ENCODE results near the gene ABCA2. TPM values are rescaled to one million over a fixed set of nuclear protein-coding genes. Genes with fewer than 3 reads are reported as not detected.

ABCA2 gene
- total RNA-seq, 6 experiments from 2014 or later, result 23.7 to 49.2 (median 34.2) TPM

- peak overlapping the region in 1 of 3 donors; percentile 27 for H3K4me3 ChIP-seq
These were observed 42.9 kb upstream of the ABCA2 start for GRCh38 chr9:137070906-137071275.

GRCh38 chr9:137070201-137070905 is 42.3 kb upstream of the ABCA2 start, which contains the start of gene SAPCD2:
Gene SAPCD2, minus strand, starts transcription at chr9:137070557. Its CDS starts 97 bp downstream, at chr9:137070460.
- no peaks in the 10 kb centered on the region for H3K36me3 ChIP-seq
- ATAC-seq (peak; percentile 84 to 91 (median 86)), DNase-seq (peak; percentile 82 to 87 (median 87))
- H3K27ac ChIP-seq, result peak within 1 kb of the TSS in 1 of 3 donors; percentile 10
- intact Hi-C loops (cut with DNase I), result no loop called here
- TF ChIP-seq POLR2A (IDR thresholded peaks at IDR 0.05) (no peak), CTCF (IDR thresholded peaks at IDR 0.05) (no peak)
- no peaks in the 10 kb centered on the region for H3K9me3 ChIP-seq
- peaks cover 0 to 3% (median 0%) of the 10 kb centered on the region in 4 donors for H3K4me1 ChIP-seq
- peak within 1 kb of the TSS in 1 of 3 donors; percentile 27 for H3K4me3 ChIP-seq
- WGBS (ENCODE audit: insufficient coverage, low coverage, low lambda C conversion rate, missing lambda C conversion rate), result 0% methylated on average over 18 of the region's 74 CpGs
- H3K27me3 ChIP-seq, result peaks cover 0 to 14% of the 10 kb centered on the region in 2 donors

More at GRCh38 chr9:137070906-137071275, 42.9 kb upstream of the ABCA2 start:
- Histone ChIP-seq H3K4me1 (peaks cover 0 to 3% (median 0%) of the 10 kb centered on the region in 4 donors), H3K9me3 (no peaks in the 10 kb centered on the region), H3K36me3 (no peaks in the 10 kb centered on the region), H3K27me3 (peaks cover 0 to 14% of the 10 kb centered on the region in 2 donors), H3K27ac (peak overlapping the region in 1 of 3 donors; percentile 10)
- intact Hi-C loops (cut with DNase I), result no loop called here
- WGBS (ENCODE audit: insufficient coverage, low coverage, low lambda C conversion rate, missing lambda C conversion rate), result 7% methylated on average over 2 of the region's 6 CpGs
- ATAC-seq, result peak; percentile 1 to 7 (median 2)
- DNase-seq, result peak in 1 of 3 donors; percentile 53
- TF ChIP-seq POLR2A (IDR thresholded peaks at IDR 0.05), result no peak
- no peak for TF ChIP-seq CTCF (IDR thresholded peaks at IDR 0.05)

- ATAC-seq, result no peak
- Histone ChIP-seq H3K36me3 (no peaks in the 10 kb centered on the region), H3K27ac (no peak overlapping the region), H3K4me1 (peaks cover 0 to 3% (median 0%) of the 10 kb centered on the region in 4 donors), H3K9me3 (no peaks in the 10 kb centered on the region), H3K27me3 (peaks cover 0 to 14% of the 10 kb centered on the region in 2 donors), H3K4me3 (no peak overlapping the region)
- no peak for TF ChIP-seq CTCF (IDR thresholded peaks at IDR 0.05)
- no peak for TF ChIP-seq POLR2A (IDR thresholded peaks at IDR 0.05)
- 0% methylated on average over 3 of the region's 52 CpGs for WGBS (ENCODE audit: insufficient coverage, low coverage, low lambda C conversion rate, missing lambda C conversion rate)
- peak in 1 of 3 donors; percentile 55 for DNase-seq
- intact Hi-C loops (cut with DNase I), result no loop called here
These were observed 41.6 kb upstream of the ABCA2 start for GRCh38 chr9:137069508-137070091.

- H3K27me3 ChIP-seq, result peaks cover 0 to 14% of the 10 kb centered on the region in 2 donors
- peaks cover 0 to 3% (median 0%) of the 10 kb centered on the region in 4 donors for H3K4me1 ChIP-seq
- no peaks in the 10 kb centered on the region for H3K36me3 ChIP-seq
- TF ChIP-seq CTCF (IDR thresholded peaks at IDR 0.05) (no peak), POLR2A (IDR thresholded peaks at IDR 0.05) (no peak)
- H3K9me3 ChIP-seq, result no peaks in the 10 kb centered on the region
- WGBS (ENCODE audit: insufficient coverage, low coverage, low lambda C conversion rate, missing lambda C conversion rate), result no CpG with 5 or more reads among the region's 17 CpGs
- H3K27ac ChIP-seq, result no peak overlapping the region
- no peak overlapping the region for H3K4me3 ChIP-seq
- DNase-seq (peak in 1 of 3 donors; percentile 51), ATAC-seq (no peak)
- intact Hi-C loops (cut with DNase I), result no loop called here
These were observed 40.8 kb upstream of the ABCA2 start for GRCh38 chr9:137068539-137069507.
